ENCODE measurements around the gene HELT. TPM values are rescaled to one million over a fixed set of nuclear protein-coding genes. Genes with fewer than 3 reads are reported as not detected.
A peak's percentile ranks its signal among the peaks of the same experiment; 100 is the strongest.
"Not testable (repeated sequence)": the region's sequence is repeated elsewhere in the genome, so short reads cannot be mapped to it uniquely, and the experiment has no call there.

The HELT gene
- total RNA-seq, 4 donors from 2014 or later: not detected

DNA sequence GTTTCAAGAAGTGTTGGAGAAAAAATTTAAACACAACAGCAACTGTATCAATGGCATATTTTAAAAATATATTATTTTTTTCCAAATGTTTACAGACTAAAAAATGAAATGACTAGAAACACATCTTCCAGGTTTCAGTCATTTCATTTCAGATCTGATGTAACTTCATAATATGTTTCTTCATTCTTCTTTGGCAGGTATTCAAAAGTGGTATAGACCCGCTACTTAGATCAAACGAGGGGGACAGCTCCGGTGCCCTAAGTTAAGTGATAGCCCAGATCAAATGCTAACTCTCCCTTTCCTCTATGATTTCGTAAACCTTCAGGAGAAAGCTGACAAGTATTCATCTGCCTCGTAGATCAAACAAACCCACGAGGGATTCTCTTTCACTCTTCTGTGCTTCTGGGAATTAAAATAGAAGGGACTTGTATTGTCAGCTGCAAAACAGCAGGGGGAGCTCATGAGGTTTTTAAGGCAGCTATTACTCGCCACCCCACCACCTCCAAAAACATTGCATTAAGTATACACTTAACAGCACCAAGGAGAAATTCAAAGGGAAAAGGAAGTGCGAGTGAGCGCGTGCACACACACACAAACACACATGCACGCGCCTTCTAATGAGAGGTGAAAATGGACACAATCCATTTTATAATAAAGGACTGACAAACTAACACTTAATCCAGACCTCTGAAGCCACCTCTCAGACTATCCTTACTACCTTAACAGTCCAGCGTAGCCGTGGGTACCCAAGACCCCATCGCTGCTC lies 21.4 kb downstream of the HELT start:
- Histone ChIP-seq H3K4me1 (no peaks in the 10 kb centered on the region), H3K27ac (no peak overlapping the region), H3K9me3 (no peaks in the 10 kb centered on the region), H3K27me3 (no peaks in the 10 kb centered on the region), H3K36me3 (no peaks in the 10 kb centered on the region), H3K4me3 (peak overlapping the region in 2 of 4 donors; percentile 20 to 34)
- in situ Hi-C loops (cut with MboI; ENCODE audit: low sequenced_read_pairs in 4 of 4) (loop anchor here (5.0 to 10.0 kb wide), 3 partner anchors 93 to 98 kb away; no protein-coding TSS in a partner anchor), intact Hi-C loops (cut with DNase I; ENCODE audit: low total_unique reads) (loop anchor here (1.0 to 5.0 kb wide), 3 partner anchors 58 to 143 kb away; no protein-coding TSS in a partner anchor)
- TF ChIP-seq POLR2A (IDR thresholded peaks at IDR 0.05): no peak
- TF ChIP-seq, protein P1, sequence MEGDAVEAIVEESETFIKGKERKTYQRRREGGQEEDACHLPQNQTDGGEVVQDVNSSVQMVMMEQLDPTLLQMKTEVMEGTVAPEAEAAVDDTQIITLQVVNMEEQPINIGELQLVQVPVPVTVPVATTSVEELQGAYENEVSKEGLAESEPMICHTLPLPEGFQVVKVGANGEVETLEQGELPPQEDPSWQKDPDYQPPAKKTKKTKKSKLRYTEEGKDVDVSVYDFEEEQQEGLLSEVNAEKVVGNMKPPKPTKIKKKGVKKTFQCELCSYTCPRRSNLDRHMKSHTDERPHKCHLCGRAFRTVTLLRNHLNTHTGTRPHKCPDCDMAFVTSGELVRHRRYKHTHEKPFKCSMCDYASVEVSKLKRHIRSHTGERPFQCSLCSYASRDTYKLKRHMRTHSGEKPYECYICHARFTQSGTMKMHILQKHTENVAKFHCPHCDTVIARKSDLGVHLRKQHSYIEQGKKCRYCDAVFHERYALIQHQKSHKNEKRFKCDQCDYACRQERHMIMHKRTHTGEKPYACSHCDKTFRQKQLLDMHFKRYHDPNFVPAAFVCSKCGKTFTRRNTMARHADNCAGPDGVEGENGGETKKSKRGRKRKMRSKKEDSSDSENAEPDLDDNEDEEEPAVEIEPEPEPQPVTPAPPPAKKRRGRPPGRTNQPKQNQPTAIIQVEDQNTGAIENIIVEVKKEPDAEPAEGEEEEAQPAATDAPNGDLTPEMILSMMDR (IDR thresholded peaks at IDR 0.05 in 4 of 5, conservative IDR thresholded peaks at IDR 0.05 in 1 of 5): peak; percentile 71 to 87 (median 84)
- ATAC-seq: peak; percentile 89 to 95
- peak; percentile 27 to 38 for DNase-seq

- ATAC-seq (no peak), DNase-seq (no peak)
- Histone ChIP-seq H3K27me3 (no peaks in the 10 kb centered on the region), H3K4me3 (no peak overlapping the region), H3K36me3 (no peaks in the 10 kb centered on the region), H3K9me3 (no peaks in the 10 kb centered on the region), H3K4me1 (no peaks in the 10 kb centered on the region), H3K27ac (no peak overlapping the region)
- intact Hi-C loops (cut with DNase I; ENCODE audit: low total_unique reads) (loop anchor here (5.0 kb wide), 1 partner anchor 57 kb away; no protein-coding TSS in a partner anchor), in situ Hi-C loops (cut with MboI; ENCODE audit: low sequenced_read_pairs in 4 of 4) (loop anchor here in 1 of 4 donors (5.0 kb wide), 1 partner anchor 92 kb away; no protein-coding TSS in a partner anchor)
- no peak for TF ChIP-seq POLR2A (IDR thresholded peaks at IDR 0.05)
- TF ChIP-seq, protein P1 (IDR thresholded peaks at IDR 0.05 in 4 of 5, conservative IDR thresholded peaks at IDR 0.05 in 1 of 5): no peak
These were observed 22.2 kb downstream of the HELT start for GRCh38 chr4:185040523-185040922.

- intact Hi-C loops (cut with DNase I; ENCODE audit: low total_unique reads); H3K4me1 ChIP-seq; H3K9me3 ChIP-seq; H3K4me3 ChIP-seq; H3K36me3 ChIP-seq; H3K27ac ChIP-seq; DNase-seq; in situ Hi-C loops (cut with MboI; ENCODE audit: low sequenced_read_pairs in 4 of 4); ATAC-seq; H3K27me3 ChIP-seq: not testable (repeated sequence)
These were observed 32.0 kb downstream of the HELT start for GRCh38 chr4:185050286-185050685.

DNA sequence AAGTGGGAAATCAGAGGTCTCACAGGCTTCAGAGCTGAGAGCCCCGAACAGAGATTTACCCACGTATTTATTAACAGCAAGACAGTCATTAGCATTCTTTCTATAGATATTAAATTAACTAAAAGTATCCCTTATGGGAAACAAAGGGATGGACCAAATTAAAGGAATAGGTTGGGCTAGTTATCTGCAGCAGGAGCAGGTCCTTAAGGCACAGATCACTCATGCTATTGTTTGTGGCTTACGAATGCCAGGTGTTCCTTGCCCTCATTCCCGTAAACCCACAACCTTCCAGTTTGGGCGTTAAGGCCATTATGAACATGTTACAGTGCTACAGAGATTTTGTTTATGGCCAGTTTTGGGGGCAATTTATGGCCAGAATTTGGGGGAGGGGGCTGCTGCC lies 33.0 kb downstream of the HELT start:
- H3K4me1 ChIP-seq; ATAC-seq; DNase-seq; H3K27me3 ChIP-seq; H3K4me3 ChIP-seq; H3K9me3 ChIP-seq; intact Hi-C loops (cut with DNase I; ENCODE audit: low total_unique reads); H3K27ac ChIP-seq; in situ Hi-C loops (cut with MboI; ENCODE audit: low sequenced_read_pairs in 4 of 4); H3K36me3 ChIP-seq: not testable (repeated sequence)

GRCh38 chr4:185053746-185054145 lies 35.5 kb downstream of the HELT start:
- in situ Hi-C loops (cut with MboI; ENCODE audit: low sequenced_read_pairs in 4 of 4) (no loop called here), intact Hi-C loops (cut with DNase I; ENCODE audit: low total_unique reads) (no loop called here)
- H3K36me3 ChIP-seq: no peaks in the 10 kb centered on the region
- DNase-seq: no peak
- no peak for TF ChIP-seq POLR2A (IDR thresholded peaks at IDR 0.05)
- TF ChIP-seq, protein P1 (IDR thresholded peaks at IDR 0.05 in 4 of 5, conservative IDR thresholded peaks at IDR 0.05 in 1 of 5): no peak
- H3K4me3 ChIP-seq: no peak overlapping the region
- no peaks in the 10 kb centered on the region for H3K9me3 ChIP-seq
- H3K27ac ChIP-seq: no peak overlapping the region
- H3K4me1 ChIP-seq: no peaks in the 10 kb centered on the region
- ATAC-seq: no peak
- H3K27me3 ChIP-seq: no peaks in the 10 kb centered on the region

All from gastrocnemius medialis (tissue), 4 donors.